HCT116 (cell line): ENCODE results near the gene PRSS21. TPM values are rescaled to one million over a fixed set of nuclear protein-coding genes. Genes with fewer than 3 reads are reported as not detected.

Experiments
- ATAC-seq: fragments of 200-7000 bp; cut with Tn5 transposase; 2 replicates; pipeline ENCODE4 v1.9.1; 2020; ENCODE audit warnings: mild to moderate bottlenecking, moderate library complexity
- BruUV-seq: library from RNA; stranded (reverse); fragments of 400-500 nt; replicated peaks from 2 replicates; lab custom pipeline; 2021; lab: Mats Ljungman, UMichigan
- CTCF ChIA-PET: fragments of 300-600 bp; sonication (Branson Sonifier 250); formaldehyde crosslinking; loops from one replicate; lab custom pipeline; 2021; ENCODE audit warnings: antibody characterized with exemption; lab: Charles Lee
- POLR2A ChIA-PET: fragments of 300-600, 350-600 bp; sonication (Branson Sonifier 250); formaldehyde crosslinking; loops from one replicate; lab custom pipeline; 2021; ENCODE audit warnings: antibody characterized with exemption; lab: Charles Lee
- RAD21 ChIA-PET, 2 experiments: fragments of 300-600 bp; sonication (Branson Sonifier 250); formaldehyde crosslinking; loops; one replicate each; lab custom pipeline; 2023; ENCODE audit warnings: low total read pairs in 2 of 2; ENCODE audit not compliant: uncharacterized antibody in 2 of 2, unreplicated experiment in 2 of 2, low non-redundant PET in 1 of 2; lab: Charles Lee
- DNase-seq: peaks from one replicate; pipeline ENCODE4 v3.0.0-alpha.2; 2010; ENCODE audit warnings: low read depth, low spot score
- H2AFZ ChIP-seq: fragments of 200-600 bp; shearing (Covaris generic), sonication (generic); 2 replicates; pipeline ENCODE4 v1.6.1; 2017; ENCODE audit warnings: low read depth, mixed run types, mixed read lengths, antibody characterized with exemption, low read length; ENCODE audit not compliant: poor library complexity, severe bottlenecking
- H3K27ac ChIP-seq: 2 replicates; pipeline ENCODE4 v1.5.1; 2012; ENCODE audit warnings: low read depth, low read length
- H3K27me3 ChIP-seq: fragments of 200-600 bp; sonication (generic); 2 replicates; pipeline ENCODE4 v1.6.1; 2016; ENCODE audit warnings: mixed run types, low read length, mixed read lengths; ENCODE audit not compliant: insufficient read depth
- H3K36me3 ChIP-seq, 2 experiments: fragments of 200-500 bp in 1 of 2; fragments of 200-600 bp in 1 of 2; sonication (Bioruptor generic) in 1 of 2; sonication (generic) in 1 of 2; 2 replicates each; pipeline versions ENCODE4 v1.5.1 to v1.6.1; 2014 to 2016; ENCODE audit warnings: low read length in 2 of 2, inconsistent platforms in 1 of 2, mixed read lengths in 1 of 2, mixed run types in 1 of 2; ENCODE audit not compliant: insufficient read depth in 2 of 2, control insufficient read depth in 1 of 2
- H3K4me1 ChIP-seq, 2 experiments: fragments of 200-600 bp in 1 of 2; sonication (generic) in 1 of 2; 2 replicates each; pipeline versions ENCODE4 v1.5.1 to v1.6.1; 2012 to 2017; ENCODE audit warnings: low read length in 2 of 2, inconsistent platforms in 1 of 2, mild to moderate bottlenecking in 1 of 2, mixed read lengths in 1 of 2, mixed run types in 1 of 2, moderate library complexity in 1 of 2; ENCODE audit not compliant: insufficient read depth in 2 of 2, control insufficient read depth in 1 of 2
- H3K4me2 ChIP-seq: fragments of 200-600 bp; sonication (generic); 2 replicates; pipeline ENCODE4 v1.6.1; 2017; ENCODE audit warnings: mixed run types, low read length, mixed read lengths
- H3K4me3 ChIP-seq, 2 experiments: fragments of 200-600 bp in 1 of 2; sonication (generic) in 1 of 2; replicated peaks in 1 of 2; 2 replicates each; pipeline ENCODE4 v1.5.1; 2011 to 2016; ENCODE audit warnings: low read length in 2 of 2, control low read depth in 1 of 2, low read depth in 1 of 2, mild to moderate bottlenecking in 1 of 2, mixed read lengths in 1 of 2, mixed run types in 1 of 2
- H3K79me2 ChIP-seq: fragments of 200-600 bp; sonication (generic); 2 replicates; pipeline ENCODE4 v1.6.1; 2017; ENCODE audit warnings: mild to moderate bottlenecking, mixed run types, low read length, moderate library complexity, mixed read lengths; ENCODE audit not compliant: insufficient read depth
- H3K9ac ChIP-seq: fragments of 200-600 bp; sonication (generic); 2 replicates; pipeline ENCODE4 v1.6.1; 2016; ENCODE audit warnings: low read length, mixed read lengths
- H3K9me2 ChIP-seq: fragments of 200-600 bp; sonication (generic), shearing (Covaris generic); 2 replicates; pipeline ENCODE4 v1.6.1; 2017; ENCODE audit warnings: mixed run types, mild to moderate bottlenecking, moderate library complexity; ENCODE audit not compliant: insufficient read depth
- H3K9me3 ChIP-seq, 2 experiments: fragments of 200-500 bp in 1 of 2; fragments of 200-600 bp in 1 of 2; sonication (Bioruptor generic) in 1 of 2; sonication (generic) in 1 of 2; 2 replicates each; pipeline ENCODE4 v1.6.1; 2014 to 2017; ENCODE audit warnings: low read length in 2 of 2, mixed read lengths in 2 of 2, inconsistent platforms in 1 of 2, low read depth in 1 of 2, mild to moderate bottlenecking in 1 of 2, mixed run types in 1 of 2, moderate library complexity in 1 of 2; ENCODE audit not compliant: control insufficient read depth in 1 of 2, insufficient read depth in 1 of 2
- H4K20me1 ChIP-seq: fragments of 200-600 bp; sonication (generic), shearing (Covaris generic); 2 replicates; pipeline ENCODE4 v1.6.1; 2017; ENCODE audit warnings: mixed run types, mild to moderate bottlenecking, moderate library complexity; ENCODE audit not compliant: insufficient read depth
- CBX3 ChIP-seq: IDR thresholded peaks from 2 replicates; pipeline ENCODE4 v1.6.1; 2012; ENCODE audit warnings: low read depth
- ELF1 ChIP-seq: IDR thresholded peaks from 2 replicates; pipeline ENCODE4 v1.6.1; 2012; ENCODE audit warnings: low read depth, borderline replicate concordance
- EZH2 ChIP-seq: fragments of 200-600 bp; sonication (generic); IDR thresholded peaks from 2 replicates; pipeline ENCODE4 v1.6.1; 2017; ENCODE audit warnings: antibody characterized with exemption, mixed run types
- EZH2phosphoT487 ChIP-seq: fragments of 200-600 bp; IDR thresholded peaks from 2 replicates; pipeline ENCODE4 v1.6.1; 2018; ENCODE audit warnings: antibody characterized with exemption, borderline replicate concordance
- FOSL1 ChIP-seq: IDR thresholded peaks from 2 replicates; pipeline ENCODE4 v1.6.1; 2012; ENCODE audit warnings: low read depth
- JUND ChIP-seq: IDR thresholded peaks from 2 replicates; pipeline ENCODE4 v1.6.1; 2012
- POLR2A ChIP-seq: IDR thresholded peaks from 2 replicates; pipeline ENCODE4 v1.7.0; 2011; ENCODE audit warnings: borderline replicate concordance; ENCODE audit not compliant: insufficient read depth, insufficient read length; ENCODE audit errors: extremely low read depth
- RAD21 ChIP-seq: IDR thresholded peaks from 2 replicates; pipeline ENCODE4 v1.6.1; 2012; ENCODE audit warnings: low read depth, mild to moderate bottlenecking
- SIN3A ChIP-seq: IDR thresholded peaks from 2 replicates; pipeline ENCODE4 v1.6.1; 2012; ENCODE audit warnings: low read depth
- SP1 ChIP-seq: IDR thresholded peaks from 2 replicates; pipeline ENCODE4 v1.6.1; 2012; ENCODE audit warnings: low read depth
- SRF ChIP-seq: IDR thresholded peaks from 2 replicates; pipeline ENCODE4 v1.6.1; 2012; ENCODE audit warnings: low read depth
- TCF7L2 ChIP-seq: IDR thresholded peaks from 2 replicates; pipeline ENCODE4 v1.7.0; 2011; ENCODE audit warnings: borderline replicate concordance, inconsistent platforms; ENCODE audit not compliant: insufficient read depth, insufficient read length; ENCODE audit errors: extremely low read depth
- YY1 ChIP-seq: IDR thresholded peaks from 2 replicates; pipeline ENCODE4 v1.6.1; 2011; ENCODE audit warnings: low read length, low read depth, moderate library complexity, mild to moderate bottlenecking; ENCODE audit not compliant: insufficient replicate concordance; ENCODE audit errors: extremely low read depth
- ZFX ChIP-seq: fragments of 450-650 bp; IDR thresholded peaks from 2 replicates; pipeline ENCODE4 v1.6.1; 2017
- ZNF274 ChIP-seq: fragments of 200-500 bp; sonication (Bioruptor generic); IDR thresholded peaks from 2 replicates; pipeline ENCODE4 v1.6.1; 2014; ENCODE audit warnings: mild to moderate bottlenecking, low read depth, low read length, inconsistent platforms
- intact Hi-C: fragments of 100-400 bp; cut with micrococcal nuclease; formaldehyde crosslinking; loops from 2 replicates; pipeline ENCODE4 v1.10.0; 2022
- total RNA-seq: library from RNA; stranded (reverse); gene quantifications from one replicate; pipeline ENCODE4 v1.2.1, GENCODE V29; 2021; ENCODE audit not compliant: unreplicated experiment
- TF ChIP-seq, protein P1 (sequence below): IDR thresholded peaks from 2 replicates; pipeline ENCODE4 v1.6.1; 2012
- TF ChIP-seq, protein P2 (sequence below): IDR thresholded peaks from 2 replicates; pipeline ENCODE4 v1.6.1; 2012
- TF ChIP-seq, protein P3 (sequence below): IDR thresholded peaks from 2 replicates; pipeline ENCODE4 v1.6.1; 2012; ENCODE audit warnings: low read depth
- TF ChIP-seq, protein P4 (sequence below): IDR thresholded peaks from 2 replicates; pipeline ENCODE4 v1.6.1; 2011; ENCODE audit warnings: mild to moderate bottlenecking, low read length, moderate library complexity; ENCODE audit not compliant: insufficient replicate concordance; ENCODE audit errors: extremely low read depth

The PRSS21 gene
- total RNA-seq, 1 experiment from 2014 or later = 0.39 TPM

DNA sequence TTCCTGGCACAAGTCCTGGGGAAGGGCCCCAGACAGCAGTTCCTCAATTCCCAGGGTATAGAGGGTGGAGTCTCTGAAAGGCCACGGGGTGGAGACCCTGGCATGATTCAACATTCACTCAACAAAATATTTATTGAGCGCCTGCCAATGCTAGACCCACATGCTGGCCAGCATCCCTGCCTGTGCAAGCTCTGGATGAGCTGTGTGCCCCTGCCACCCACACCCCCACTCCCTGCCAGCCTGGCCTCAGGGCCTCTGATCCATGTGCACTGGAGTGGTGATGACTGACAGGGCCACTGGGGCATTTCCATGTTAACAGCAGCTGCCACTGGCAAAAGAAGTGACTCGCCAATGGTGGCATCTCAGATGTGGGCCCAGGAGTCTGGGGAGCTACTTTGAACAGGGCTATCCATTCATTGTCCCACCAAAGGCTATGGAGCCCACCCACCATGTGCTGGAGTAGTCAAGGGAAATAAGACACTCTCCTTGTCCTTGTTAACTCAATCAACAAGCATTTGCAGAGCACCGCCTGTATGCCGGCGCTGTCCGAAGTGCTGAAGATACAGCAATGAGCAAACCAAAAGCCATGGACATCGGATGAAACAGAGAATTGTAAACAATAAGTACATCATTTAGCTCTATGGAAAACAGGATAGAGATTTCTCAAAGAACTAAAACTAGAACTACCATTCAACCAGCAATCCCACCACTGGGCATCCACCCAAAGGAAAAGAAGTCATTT, 44.0 kb downstream of the PRSS21 start:
- no peaks in the 10 kb centered on the region; the same call in 1 of the 2 replicates for H3K79me2 ChIP-seq
- H3K4me1 ChIP-seq = peaks cover 18 to 51% of the 10 kb centered on the region in 2 experiments
- no peaks in the 10 kb centered on the region for H4K20me1 ChIP-seq
- H3K4me3 ChIP-seq = no peak overlapping the region
- CTCF ChIA-PET = no interaction called here
- DNase-seq = no peak
- H3K36me3 ChIP-seq = no peaks in the 10 kb centered on the region
- TF ChIP-seq, protein P1, sequence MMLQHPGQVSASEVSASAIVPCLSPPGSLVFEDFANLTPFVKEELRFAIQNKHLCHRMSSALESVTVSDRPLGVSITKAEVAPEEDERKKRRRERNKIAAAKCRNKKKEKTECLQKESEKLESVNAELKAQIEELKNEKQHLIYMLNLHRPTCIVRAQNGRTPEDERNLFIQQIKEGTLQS = no peak
- no peak for TF ChIP-seq YY1
- TF ChIP-seq, protein P2, sequence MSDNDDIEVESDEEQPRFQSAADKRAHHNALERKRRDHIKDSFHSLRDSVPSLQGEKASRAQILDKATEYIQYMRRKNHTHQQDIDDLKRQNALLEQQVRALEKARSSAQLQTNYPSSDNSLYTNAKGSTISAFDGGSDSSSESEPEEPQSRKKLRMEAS = no peak
- no peak for TF ChIP-seq ZNF274
- TF ChIP-seq, protein P3, sequence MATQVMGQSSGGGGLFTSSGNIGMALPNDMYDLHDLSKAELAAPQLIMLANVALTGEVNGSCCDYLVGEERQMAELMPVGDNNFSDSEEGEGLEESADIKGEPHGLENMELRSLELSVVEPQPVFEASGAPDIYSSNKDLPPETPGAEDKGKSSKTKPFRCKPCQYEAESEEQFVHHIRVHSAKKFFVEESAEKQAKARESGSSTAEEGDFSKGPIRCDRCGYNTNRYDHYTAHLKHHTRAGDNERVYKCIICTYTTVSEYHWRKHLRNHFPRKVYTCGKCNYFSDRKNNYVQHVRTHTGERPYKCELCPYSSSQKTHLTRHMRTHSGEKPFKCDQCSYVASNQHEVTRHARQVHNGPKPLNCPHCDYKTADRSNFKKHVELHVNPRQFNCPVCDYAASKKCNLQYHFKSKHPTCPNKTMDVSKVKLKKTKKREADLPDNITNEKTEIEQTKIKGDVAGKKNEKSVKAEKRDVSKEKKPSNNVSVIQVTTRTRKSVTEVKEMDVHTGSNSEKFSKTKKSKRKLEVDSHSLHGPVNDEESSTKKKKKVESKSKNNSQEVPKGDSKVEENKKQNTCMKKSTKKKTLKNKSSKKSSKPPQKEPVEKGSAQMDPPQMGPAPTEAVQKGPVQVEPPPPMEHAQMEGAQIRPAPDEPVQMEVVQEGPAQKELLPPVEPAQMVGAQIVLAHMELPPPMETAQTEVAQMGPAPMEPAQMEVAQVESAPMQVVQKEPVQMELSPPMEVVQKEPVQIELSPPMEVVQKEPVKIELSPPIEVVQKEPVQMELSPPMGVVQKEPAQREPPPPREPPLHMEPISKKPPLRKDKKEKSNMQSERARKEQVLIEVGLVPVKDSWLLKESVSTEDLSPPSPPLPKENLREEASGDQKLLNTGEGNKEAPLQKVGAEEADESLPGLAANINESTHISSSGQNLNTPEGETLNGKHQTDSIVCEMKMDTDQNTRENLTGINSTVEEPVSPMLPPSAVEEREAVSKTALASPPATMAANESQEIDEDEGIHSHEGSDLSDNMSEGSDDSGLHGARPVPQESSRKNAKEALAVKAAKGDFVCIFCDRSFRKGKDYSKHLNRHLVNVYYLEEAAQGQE = no peak; the same call in 1 of the 2 replicates
- TF ChIP-seq, protein P4, sequence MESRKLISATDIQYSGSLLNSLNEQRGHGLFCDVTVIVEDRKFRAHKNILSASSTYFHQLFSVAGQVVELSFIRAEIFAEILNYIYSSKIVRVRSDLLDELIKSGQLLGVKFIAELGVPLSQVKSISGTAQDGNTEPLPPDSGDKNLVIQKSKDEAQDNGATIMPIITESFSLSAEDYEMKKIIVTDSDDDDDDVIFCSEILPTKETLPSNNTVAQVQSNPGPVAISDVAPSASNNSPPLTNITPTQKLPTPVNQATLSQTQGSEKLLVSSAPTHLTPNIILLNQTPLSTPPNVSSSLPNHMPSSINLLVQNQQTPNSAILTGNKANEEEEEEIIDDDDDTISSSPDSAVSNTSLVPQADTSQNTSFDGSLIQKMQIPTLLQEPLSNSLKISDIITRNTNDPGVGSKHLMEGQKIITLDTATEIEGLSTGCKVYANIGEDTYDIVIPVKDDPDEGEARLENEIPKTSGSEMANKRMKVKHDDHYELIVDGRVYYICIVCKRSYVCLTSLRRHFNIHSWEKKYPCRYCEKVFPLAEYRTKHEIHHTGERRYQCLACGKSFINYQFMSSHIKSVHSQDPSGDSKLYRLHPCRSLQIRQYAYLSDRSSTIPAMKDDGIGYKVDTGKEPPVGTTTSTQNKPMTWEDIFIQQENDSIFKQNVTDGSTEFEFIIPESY = no peak
- TF ChIP-seq SP1 = no peak
- no peak for TF ChIP-seq SRF
- TF ChIP-seq EZH2phosphoT487 = no peak
- no peak for TF ChIP-seq ZFX
- no peak for TF ChIP-seq JUND
- no peak for TF ChIP-seq FOSL1
- TF ChIP-seq TCF7L2 = no peak
- no peak for TF ChIP-seq EZH2
- no peak for TF ChIP-seq RAD21
- no peak for TF ChIP-seq POLR2A
- TF ChIP-seq CBX3 = no peak
- no peak for TF ChIP-seq ELF1
- no peak for TF ChIP-seq SIN3A
- TF ChIP-seq, all 23 proteins: peak for 0
- no TSS peak for BruUV-seq
- ChIA-PET RAD21 (no interaction called here), POLR2A (no interaction called here)
- intact Hi-C loops = no loop called here
- Histone ChIP-seq H3K27me3 (no peaks in the 10 kb centered on the region), H3K27ac (no peak overlapping the region), H3K9me3 (no peaks in the 10 kb centered on the region), H3K4me2 (no peak overlapping the region), H3K9me2 (no peaks in the 10 kb centered on the region), H3K9ac (no peak overlapping the region), H2AFZ (no peak overlapping the region)
- ATAC-seq = no peak
